Right lobe of liver (tissue), 4 donors: Measurements from ENCODE around the gene IRGC.

Experiments
- POLR2A ChIP-seq: fragments of 450-650 bp; IDR thresholded peaks from one replicate; pipeline ENCODE4 v1.6.1; 2017; ENCODE audit warnings: antibody characterized with exemption, mild to moderate bottlenecking
- TF ChIP-seq, protein P1 (sequence below), 4 donors: fragments of 200-600 bp in 3 of 4; fragments of 450-650 bp in 1 of 4; IDR thresholded peaks; one replicate each; pipeline versions ENCODE4 v1.5.1 to v1.8.0; 2016 to 2022; ENCODE audit warnings: antibody characterized with exemption in 4 of 4, mild to moderate bottlenecking in 2 of 4
- donor health status: DM: no; HTN: no; CAD: no.
- donor health status: DM: no; HTN: no; CAD: no.
- donor health status: DM: no; HTN: yes; CAD: no.

DNA sequence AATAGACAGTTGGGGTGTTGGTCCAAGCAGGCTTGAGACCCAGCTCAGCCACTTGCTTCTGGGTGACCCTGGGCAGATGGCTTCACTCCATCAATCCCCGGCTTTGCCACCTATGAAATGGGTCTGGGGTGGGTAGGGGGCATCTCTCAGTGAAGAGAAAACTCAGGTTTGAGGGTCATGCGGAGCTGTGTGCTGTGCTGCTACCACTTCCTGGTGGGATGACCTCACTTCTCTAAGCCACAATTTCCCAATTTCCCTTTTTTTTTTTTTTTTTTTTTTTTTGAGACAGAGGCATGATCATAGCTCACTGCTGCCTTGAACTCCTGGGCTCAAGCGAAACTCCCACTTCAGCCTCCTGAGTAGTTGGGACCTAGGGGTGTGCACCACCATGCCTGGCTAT lies 41.3 kb upstream of the IRGC start:
- TF ChIP-seq POLR2A = no peak
- TF ChIP-seq, protein P1, sequence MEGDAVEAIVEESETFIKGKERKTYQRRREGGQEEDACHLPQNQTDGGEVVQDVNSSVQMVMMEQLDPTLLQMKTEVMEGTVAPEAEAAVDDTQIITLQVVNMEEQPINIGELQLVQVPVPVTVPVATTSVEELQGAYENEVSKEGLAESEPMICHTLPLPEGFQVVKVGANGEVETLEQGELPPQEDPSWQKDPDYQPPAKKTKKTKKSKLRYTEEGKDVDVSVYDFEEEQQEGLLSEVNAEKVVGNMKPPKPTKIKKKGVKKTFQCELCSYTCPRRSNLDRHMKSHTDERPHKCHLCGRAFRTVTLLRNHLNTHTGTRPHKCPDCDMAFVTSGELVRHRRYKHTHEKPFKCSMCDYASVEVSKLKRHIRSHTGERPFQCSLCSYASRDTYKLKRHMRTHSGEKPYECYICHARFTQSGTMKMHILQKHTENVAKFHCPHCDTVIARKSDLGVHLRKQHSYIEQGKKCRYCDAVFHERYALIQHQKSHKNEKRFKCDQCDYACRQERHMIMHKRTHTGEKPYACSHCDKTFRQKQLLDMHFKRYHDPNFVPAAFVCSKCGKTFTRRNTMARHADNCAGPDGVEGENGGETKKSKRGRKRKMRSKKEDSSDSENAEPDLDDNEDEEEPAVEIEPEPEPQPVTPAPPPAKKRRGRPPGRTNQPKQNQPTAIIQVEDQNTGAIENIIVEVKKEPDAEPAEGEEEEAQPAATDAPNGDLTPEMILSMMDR (IDR thresholded peaks at IDR 0.05) = no peak
